GM12878 (cell line): ENCODE results near the gene ZNF805. TPM values are rescaled to one million over a fixed set of nuclear protein-coding genes. Genes with fewer than 3 reads are reported as not detected.

ENCODE experiments used
- ATAC-seq: fragments of 200-7000 bp; cut with Tn5 transposase; 3 replicates; pipeline ENCODE4 v1.9.1; 2020; ENCODE audit warnings: mild to moderate bottlenecking, moderate library complexity
- BruUV-seq: library from RNA; stranded (reverse); fragments of 400-500 nt; replicated peaks from 2 replicates; lab custom pipeline; 2021; lab: Mats Ljungman, UMichigan
- CTCF ChIA-PET: fragments of 300-600 bp; sonication (Branson Sonifier 250); formaldehyde crosslinking; extraction: SDS; loops from one replicate; lab custom pipeline; 2021; ENCODE audit warnings: inconsistent platforms; lab: Yijun Ruan, JAX
- POLR2A ChIA-PET: fragments of 350-600 bp; formaldehyde crosslinking; extraction: SDS; loops from one replicate; lab custom pipeline; 2021; ENCODE audit warnings: inconsistent platforms; lab: Charles Lee
- RAD21 ChIA-PET: fragments of 300-600 bp; sonication (Branson Sonifier 250); formaldehyde crosslinking; loops from one replicate; lab custom pipeline; 2023; ENCODE audit warnings: antibody characterized with exemption; ENCODE audit not compliant: unreplicated experiment; lab: Charles Lee
- SMC1A ChIA-PET: fragments of 300-600 bp; sonication (Branson Sonifier 250); formaldehyde crosslinking; loops from one replicate; lab custom pipeline; 2023; ENCODE audit not compliant: unreplicated experiment, uncharacterized antibody; lab: Charles Lee
- DNase-seq: peaks from one replicate; pipeline ENCODE4 v3.0.0-alpha.2; 2011; ENCODE audit warnings: low read depth, low spot score
- FAIRE-seq: peaks from 3 replicates; lab custom pipeline; 2011; peaks lifted over from hg19 to GRCh38; lab: Jason Lieb, UNC
- H2AFZ ChIP-seq: 2 replicates; pipeline ENCODE4 v1.6.0; 2011; ENCODE audit warnings: low read depth, low read length, control low read depth; ENCODE audit not compliant: control insufficient read depth
- H3K27ac ChIP-seq: 2 replicates; pipeline ENCODE4 v1.5.1; 2011; ENCODE audit warnings: control low read depth; ENCODE audit not compliant: control insufficient read depth, insufficient read depth
- H3K27me3 ChIP-seq, 2 experiments: replicated peaks in 1 of 2; 2 replicates each; pipeline versions ENCODE4 v1.6.0 to v1.6.1; 2011; ENCODE audit warnings: low read length in 1 of 2; ENCODE audit not compliant: control insufficient read depth in 2 of 2, insufficient read depth in 2 of 2
- H3K36me3 ChIP-seq, 2 experiments: 2 replicates each; pipeline ENCODE4 v1.5.1; 2011; ENCODE audit warnings: low read length in 1 of 2; ENCODE audit not compliant: control insufficient read depth in 2 of 2, insufficient read depth in 2 of 2
- H3K4me1 ChIP-seq: 2 replicates; pipeline ENCODE4 v1.6.1; 2011; ENCODE audit warnings: mild to moderate bottlenecking, low read length, moderate library complexity, mixed read lengths; ENCODE audit not compliant: control insufficient read depth, insufficient read depth
- H3K4me2 ChIP-seq: 2 replicates; pipeline ENCODE4 v1.6.0; 2011; ENCODE audit warnings: control low read depth; ENCODE audit not compliant: control insufficient read depth, insufficient read depth
- H3K4me3 ChIP-seq: fragments of 200-600 bp; sonication (generic); 2 replicates; pipeline ENCODE4 v1.5.1; 2016
- H3K79me2 ChIP-seq: 2 replicates; pipeline ENCODE4 v1.6.0; 2011; ENCODE audit warnings: low read length; ENCODE audit not compliant: control insufficient read depth, insufficient read depth
- H3K9ac ChIP-seq: 2 replicates; pipeline ENCODE4 v1.8.0; 2011; ENCODE audit warnings: low read length, control low read depth, mixed read lengths; ENCODE audit not compliant: control insufficient read depth, insufficient read depth
- H3K9me3 ChIP-seq: replicated peaks from 3 replicates; pipeline ENCODE4 v1.5.1; 2011; ENCODE audit warnings: mild to moderate bottlenecking, low read length; ENCODE audit not compliant: control insufficient read depth, insufficient read depth
- H4K20me1 ChIP-seq: 2 replicates; pipeline ENCODE4 v1.6.0; 2011; ENCODE audit not compliant: control insufficient read depth, insufficient read depth
- E4F1 ChIP-seq: fragments of 450-650 bp; IDR thresholded peaks from 2 replicates; pipeline ENCODE4 v1.6.1; 2018; ENCODE audit warnings: borderline replicate concordance, mild to moderate bottlenecking; ENCODE audit not compliant: partially characterized antibody
- NRF1 ChIP-seq: conservative IDR thresholded peaks from 2 replicates; pipeline ENCODE4 v1.6.1; 2011; ENCODE audit warnings: mild to moderate bottlenecking, low read depth, low read length, improper control_type of control experiment
- SREBF1 ChIP-seq: IDR thresholded peaks from 2 replicates; pipeline ENCODE4 v1.6.1; 2012; ENCODE audit warnings: mild to moderate bottlenecking, low read length
- TARDBP ChIP-seq: IDR thresholded peaks from 2 replicates; pipeline ENCODE4 v1.6.1; 2016; ENCODE audit warnings: borderline replicate concordance
- WGBS: methylation state at CpG from one replicate; pipeline ENCODE4 v1.1.6; 2016; ENCODE audit warnings: low lambda C conversion rate; ENCODE audit not compliant: insufficient replicate concordance, insufficient coverage; ENCODE audit errors: missing lambda C conversion rate; 5-methylcytosine and 5-hydroxymethylcytosine counted together
- in situ Hi-C: fragments of 300-500 bp; cut with MboI; formaldehyde crosslinking; loops from 9 replicates; pipeline ENCODE4 v1.14.3; 2018; ENCODE audit warnings: mixed read lengths
- intact Hi-C: fragments of 100-400 bp; cut with micrococcal nuclease; formaldehyde crosslinking; loops from one replicate; pipeline ENCODE4 v1.14.2; 2022; ENCODE audit not compliant: unreplicated experiment
- polyA plus RNA-seq, 11 experiments: library from polyadenylated mRNA; depleted of rRNA in 4 of 11; unstranded in 6 of 11; stranded (reverse) in 5 of 11; fragments of >200 nt; fragmentation: Nextera tagmentation in 4 of 11; fragmentation: Illumina TruSeq in 1 of 11; extraction: Ambion mirVana in 4 of 11; extraction: Trizol in 1 of 11; gene quantifications; 1 replicate in 1 of 11; 2 replicates in 10 of 11; pipeline versions ENCODE4 v1.2.1 to v1.2.3, GENCODE V29; 2011 to 2016; ENCODE audit warnings: inconsistent platforms in 2 of 11, missing spikeins in 2 of 11, low read depth in 1 of 11
- total RNA-seq, 4 experiments: library from RNA; depleted of rRNA in 3 of 4; stranded (reverse); fragments of >200 nt in 3 of 4; fragmentation: Illumina TruSeq in 1 of 4; extraction: Trizol in 1 of 4; gene quantifications; 2 replicates each; pipeline versions ENCODE4 v1.2.1 to v1.2.3, GENCODE V29; 2013 to 2021

The ZNF805 gene
- total and polyA plus RNA-seq, 10 of the 15 experiments (the other 5 are each of a cell fraction or from before 2014, with no cell fraction given) = 0.31 to 8.9 (median 2.3) TPM

DNA sequence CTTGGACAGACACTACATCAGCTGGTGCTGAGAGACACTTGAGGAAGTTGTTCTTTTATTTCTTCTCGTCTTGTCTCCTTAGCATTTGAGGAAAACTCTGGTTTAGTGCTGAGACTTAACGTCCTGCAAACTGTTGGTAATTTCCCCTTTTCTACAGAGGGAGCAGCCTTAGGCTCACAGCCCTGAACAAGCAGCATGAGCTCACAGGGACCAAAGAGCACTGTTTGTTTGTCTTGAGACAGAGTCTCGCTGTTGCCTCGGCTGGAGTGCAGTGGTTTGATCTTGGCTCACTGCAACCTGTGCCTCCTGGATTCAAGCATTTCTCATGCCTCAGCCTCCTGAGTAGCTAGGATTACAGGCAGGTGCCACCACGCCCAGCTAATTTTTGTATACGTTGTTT is 5.5 kb downstream of the ZNF805 start (continued):
- TF ChIP-seq E4F1 = no peak

GRCh38 chr19:57248646-57249045 is 8.2 kb downstream of the ZNF805 start:
- ATAC-seq (no peak), DNase-seq (no peak), FAIRE-seq (no peak)
- ChIA-PET SMC1A (no interaction called here), RAD21 (no interaction called here), CTCF (no interaction called here), POLR2A (no interaction called here)
- Histone ChIP-seq H4K20me1 (no peaks in the 10 kb centered on the region), H3K36me3 (peaks cover 5 to 12% of the 10 kb centered on the region in 2 experiments), H3K4me1 (no peaks in the 10 kb centered on the region), H2AFZ (no peak overlapping the region), H3K79me2 (no peaks in the 10 kb centered on the region), H3K4me3 (no peak overlapping the region), H3K27ac (no peak overlapping the region), H3K27me3 (no peaks in the 10 kb centered on the region), H3K4me2 (no peak overlapping the region), H3K9ac (no peak overlapping the region), H3K9me3 (no peaks in the 10 kb centered on the region)
- WGBS = 68% methylated on average over 6 of the region's 6 CpGs
- in situ Hi-C loops = no loop called here
- intact Hi-C loops = no loop called here
- TF ChIP-seq TARDBP (no peak), NRF1 (no peak), SREBF1 (no peak)
- BruUV-seq = no TSS peak
